ENCODE data around the gene KIF22.
A peak's percentile ranks its signal among the peaks of the same experiment; 100 is the strongest.
"Not testable (repeated sequence)": the region's sequence is repeated elsewhere in the genome, so short reads cannot be mapped to it uniquely, and the experiment has no call there.

KIF22 gene

GRCh38 chr16:29815793-29816693 is 25.5 kb downstream of the KIF22 start, which contains the start of gene PAGR1:
Gene PAGR1 (plus strand): TSS chr16:29816152. CDS start chr16:29816526, 374 bp downstream.
- DNase-seq = peak; percentile 98

GRCh38 chr16:29816694-29817441 is 26.3 kb downstream of the KIF22 start:
- DNase-seq = no peak

- DNase-seq = no peak
Measured at GRCh38 chr16:29818082-29818481, 27.5 kb downstream of the KIF22 start.

- no peak for DNase-seq
Measured at GRCh38 chr16:29819506-29819905, 29.0 kb downstream of the KIF22 start.

GRCh38 chr16:29820271-29820701 is 29.7 kb downstream of the KIF22 start, which contains the start of gene MVP:
Gene MVP (plus strand): TSS chr16:29820462. CDS start chr16:29830550, 10,088 bp downstream.
- DNase-seq = peak; percentile 42

GRCh38 chr16:29820730-29821642 is 30.4 kb downstream of the KIF22 start:
- DNase-seq = no peak

- no peak for DNase-seq
Measured at GRCh38 chr16:29821643-29822115, 31.1 kb downstream of the KIF22 start.

GRCh38 chr16:29824589-29825144 is 34.1 kb downstream of the KIF22 start:
- no peak for DNase-seq

GRCh38 chr16:29825145-29826044 is 34.8 kb downstream of the KIF22 start:
- DNase-seq = no peak

GRCh38 chr16:29826342-29826695 is 35.8 kb downstream of the KIF22 start:
- no peak for DNase-seq

- DNase-seq = no peak
Measured at GRCh38 chr16:29830774-29831173, 40.2 kb downstream of the KIF22 start.

GRCh38 chr16:29831490-29831889 is 40.9 kb downstream of the KIF22 start:
- DNase-seq = no peak

- not testable (repeated sequence) for DNase-seq
Measured at GRCh38 chr16:29833219-29833618, 42.7 kb downstream of the KIF22 start.

GRCh38 chr16:29834079-29834478 is 43.5 kb downstream of the KIF22 start:
- no peak for DNase-seq

GRCh38 chr16:29835926-29836325 is 45.4 kb downstream of the KIF22 start:
- no peak for DNase-seq

GRCh38 chr16:29836623-29837022 is 46.1 kb downstream of the KIF22 start:
- DNase-seq = no peak

- no peak for DNase-seq
Measured at GRCh38 chr16:29837841-29838240, 47.3 kb downstream of the KIF22 start.

GRCh38 chr16:29839822-29840221 is 49.3 kb downstream of the KIF22 start:
- DNase-seq = no peak

- DNase-seq = no peak
Measured at GRCh38 chr16:29840240-29840639, 49.7 kb downstream of the KIF22 start.

- no peak for DNase-seq
Measured at GRCh38 chr16:29841631-29842030, 51.1 kb downstream of the KIF22 start.

GRCh38 chr16:29842732-29843346 is 52.3 kb downstream of the KIF22 start:
- DNase-seq = no peak

All from amniotic stem cell (primary cell).